HG02852 (cell line): ENCODE data around the gene LPAR3.

Experiments used
- ATAC-seq: cut with Tn5 transposase; IDR thresholded peaks from one replicate; pipeline ENCODE4 v1.9.1; 2021; ENCODE audit warnings: mild to moderate bottlenecking, moderate library complexity; ENCODE audit not compliant: unreplicated experiment

Gene LPAR3

DNA sequence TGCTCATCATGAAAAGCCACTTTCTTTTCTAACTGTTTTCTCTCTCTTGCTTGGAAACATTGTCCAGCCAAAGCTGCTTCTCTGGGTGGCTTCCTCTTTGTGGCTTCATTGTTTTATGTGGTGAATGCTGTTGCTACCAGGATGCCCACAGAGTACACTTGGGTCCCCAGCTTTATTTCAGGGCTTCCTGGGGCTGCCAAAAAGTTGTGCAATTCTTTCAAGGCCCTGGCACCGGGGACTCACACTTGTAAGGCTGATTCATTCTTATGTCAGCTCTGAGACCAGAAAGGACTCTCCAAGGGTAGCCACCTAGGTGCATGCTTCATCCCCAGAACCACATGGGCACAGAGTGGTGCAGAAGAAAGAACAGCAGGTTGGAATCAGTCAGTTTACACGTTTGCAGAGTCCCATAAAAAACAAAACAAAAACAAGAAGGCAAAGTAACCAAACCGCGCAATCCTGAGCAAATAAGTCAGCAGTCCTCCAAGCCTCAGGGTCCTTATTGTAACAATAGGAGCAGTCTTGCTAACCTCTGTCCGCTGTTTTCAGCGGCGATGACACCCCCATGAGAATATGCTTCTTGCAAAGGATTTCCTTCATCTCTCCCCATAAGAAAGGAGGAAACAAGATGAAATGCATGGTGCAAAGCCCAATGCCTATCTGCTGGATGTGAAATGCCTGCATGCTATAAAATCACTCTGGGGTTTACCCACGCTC lies 112.8 kb downstream of the LPAR3 start:
- no peak for ATAC-seq

DNA sequence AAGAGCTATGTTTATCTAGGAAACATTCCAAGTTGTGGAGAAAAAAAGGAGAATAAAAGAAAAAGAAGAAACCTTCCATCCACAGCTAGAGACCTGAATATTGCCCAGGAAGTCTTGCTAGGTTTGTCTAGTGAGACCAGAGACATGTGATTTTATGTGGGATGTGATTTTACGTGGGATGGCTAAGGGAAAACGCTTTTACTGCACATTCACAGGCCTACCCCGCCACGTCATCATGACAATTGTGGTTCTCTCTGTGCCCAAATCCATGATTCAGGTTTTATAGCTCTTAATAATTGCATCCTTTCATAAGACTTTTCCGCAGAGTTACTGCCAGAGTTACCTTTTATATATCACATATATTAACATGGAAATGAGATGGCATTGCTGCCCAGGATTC lies 116.4 kb downstream of the LPAR3 start:
- ATAC-seq: no peak

DNA sequence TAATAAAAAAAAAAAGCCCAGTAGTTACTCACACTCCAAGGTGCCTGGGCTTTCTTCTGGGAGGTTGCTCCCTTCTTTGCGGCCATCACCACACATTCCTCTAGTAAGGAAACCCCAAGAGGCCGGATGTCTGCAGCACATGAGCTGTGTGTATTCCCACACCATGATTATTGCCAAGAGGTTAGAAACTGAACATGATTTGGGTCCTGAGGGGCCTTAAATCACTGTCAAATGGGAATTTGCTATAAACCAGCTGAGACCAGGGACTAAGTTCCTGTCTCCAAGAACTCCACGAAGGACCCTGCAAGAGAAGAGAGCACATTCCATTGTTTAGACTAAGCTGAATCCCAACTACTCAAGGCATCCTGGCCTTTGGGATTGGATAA lies 117.5 kb downstream of the LPAR3 start:
- no peak for ATAC-seq

DNA sequence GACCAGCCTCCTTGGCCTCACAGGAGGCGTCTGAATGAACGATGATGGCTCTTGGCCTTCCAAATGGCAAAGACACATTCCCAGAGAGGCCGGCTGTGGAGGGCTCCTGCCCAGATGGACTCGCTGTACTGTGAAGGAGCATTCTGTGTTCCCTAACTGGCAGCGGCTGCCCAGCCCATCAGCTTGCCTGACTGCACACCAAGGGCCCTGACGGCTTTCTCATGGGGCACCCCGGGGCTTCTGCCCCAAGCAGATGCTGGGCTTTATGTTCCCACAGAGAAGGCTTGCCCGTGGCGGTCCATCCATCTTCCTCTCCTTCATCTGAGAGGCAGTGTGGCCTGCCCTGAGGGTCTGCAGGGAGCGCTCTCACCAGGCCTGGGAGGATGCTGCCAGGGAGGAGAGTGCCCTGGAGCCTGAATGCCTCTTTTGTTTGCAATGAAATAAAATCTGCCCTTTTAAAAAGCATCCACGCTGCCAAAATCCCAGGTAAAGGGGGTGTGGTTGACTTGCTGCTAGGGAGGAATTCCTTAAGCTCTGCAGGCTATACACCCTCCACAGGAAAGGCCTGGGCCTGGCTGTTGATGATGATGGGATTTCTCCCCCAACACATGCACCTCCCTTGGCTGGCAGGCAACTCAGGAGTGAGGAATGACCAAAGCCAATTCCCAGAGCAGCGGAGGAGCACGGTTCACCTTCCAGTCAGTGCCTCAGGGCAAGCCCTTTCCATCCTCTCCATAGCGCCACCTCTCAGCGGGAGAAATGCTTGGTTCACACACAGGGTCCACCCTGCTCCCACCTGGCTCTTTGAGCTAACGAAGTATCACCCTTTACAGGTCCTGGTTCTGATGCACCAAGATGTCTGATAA lies 118.1 kb downstream of the LPAR3 start:
- no peak for ATAC-seq

DNA sequence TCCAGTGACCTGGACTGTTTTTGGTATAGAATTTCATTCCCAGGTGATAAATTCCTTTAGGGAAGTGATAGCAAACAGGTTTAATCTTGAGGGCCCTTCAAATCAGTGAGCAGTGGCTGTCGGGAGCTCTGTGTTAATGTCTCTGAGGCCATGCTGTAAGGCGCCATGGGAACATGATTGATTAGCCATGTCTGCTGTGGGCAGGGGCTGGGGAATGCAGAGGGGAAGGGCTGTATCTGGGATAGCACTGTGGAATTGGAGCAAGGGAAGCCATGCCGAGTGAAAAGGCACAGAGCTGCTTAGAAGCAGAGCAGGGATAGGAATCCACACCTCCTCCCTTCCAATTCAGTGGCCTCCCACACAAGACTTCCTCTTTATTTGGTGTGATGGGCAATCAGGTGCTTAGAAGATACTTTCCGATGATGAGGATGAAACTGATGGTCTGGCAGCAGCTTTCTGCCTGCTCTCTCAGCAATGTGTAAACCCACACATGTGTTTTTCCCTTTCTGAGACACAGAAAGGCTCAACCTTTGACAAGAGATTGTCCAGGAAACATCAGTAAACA lies 119.0 kb downstream of the LPAR3 start:
- ATAC-seq: no peak

DNA sequence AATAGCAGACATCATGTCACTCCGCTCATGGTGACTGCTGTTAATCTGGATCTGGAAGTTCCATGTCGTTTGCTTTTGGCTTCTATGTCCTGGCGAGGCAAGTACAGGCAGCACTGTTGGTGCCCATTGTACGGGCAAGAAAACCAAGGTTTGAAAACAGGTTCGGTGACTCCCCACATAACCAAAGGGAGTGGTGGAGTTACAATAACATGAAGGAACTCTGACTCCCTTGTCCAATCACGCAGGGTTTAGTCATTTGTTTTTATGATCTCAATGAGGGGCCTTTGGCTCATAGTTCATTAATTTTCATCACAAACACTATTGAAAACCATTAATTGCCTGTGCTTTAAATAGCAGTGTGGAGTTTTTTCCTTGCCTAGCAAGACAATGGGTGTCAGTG lies 119.8 kb downstream of the LPAR3 start:
- no peak for ATAC-seq

DNA sequence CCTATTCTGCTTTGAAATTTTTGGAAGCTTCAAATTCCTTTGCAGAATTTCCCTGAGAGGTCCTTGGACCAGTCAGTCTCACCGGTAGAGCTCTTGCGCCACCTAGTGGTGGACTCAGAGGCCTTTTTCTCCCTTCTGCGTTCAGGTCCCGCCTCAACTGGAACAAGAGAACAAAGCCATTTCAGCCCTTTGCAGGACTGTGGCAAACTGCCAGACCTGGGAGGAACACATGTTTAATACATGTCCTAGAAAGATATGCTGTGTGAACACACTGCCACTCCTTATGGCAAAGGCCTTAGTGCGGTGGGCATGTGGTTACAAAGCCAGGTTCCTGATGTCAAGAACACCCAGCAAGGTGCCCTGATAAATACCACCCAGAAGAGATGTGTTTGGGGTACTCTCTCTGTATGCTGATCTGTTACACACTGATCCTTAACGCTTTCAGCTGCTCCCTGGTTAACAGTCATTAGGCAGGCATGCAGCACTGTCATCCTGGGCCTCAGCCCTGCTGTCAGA lies 120.5 kb downstream of the LPAR3 start:
- ATAC-seq: peak; percentile 89

DNA sequence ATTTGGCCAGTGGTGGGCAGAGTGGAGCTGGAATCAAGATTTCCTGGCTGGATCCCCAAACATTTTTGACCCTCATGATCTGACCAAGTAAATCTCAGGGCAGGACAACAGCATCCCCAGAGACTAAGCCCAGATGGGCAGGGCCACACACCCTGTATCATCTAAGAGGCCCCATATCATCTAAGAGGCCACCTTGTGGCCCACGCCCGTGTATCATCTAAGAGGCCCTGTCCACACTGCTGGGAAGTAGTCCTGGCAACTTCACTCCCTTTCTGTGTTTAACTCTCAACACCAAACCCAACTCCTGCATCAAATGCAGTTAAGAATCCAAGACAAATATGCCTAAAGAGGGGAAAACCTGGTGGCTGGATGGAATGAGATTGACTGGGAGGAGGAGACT lies 121.1 kb downstream of the LPAR3 start:
- no peak for ATAC-seq

DNA sequence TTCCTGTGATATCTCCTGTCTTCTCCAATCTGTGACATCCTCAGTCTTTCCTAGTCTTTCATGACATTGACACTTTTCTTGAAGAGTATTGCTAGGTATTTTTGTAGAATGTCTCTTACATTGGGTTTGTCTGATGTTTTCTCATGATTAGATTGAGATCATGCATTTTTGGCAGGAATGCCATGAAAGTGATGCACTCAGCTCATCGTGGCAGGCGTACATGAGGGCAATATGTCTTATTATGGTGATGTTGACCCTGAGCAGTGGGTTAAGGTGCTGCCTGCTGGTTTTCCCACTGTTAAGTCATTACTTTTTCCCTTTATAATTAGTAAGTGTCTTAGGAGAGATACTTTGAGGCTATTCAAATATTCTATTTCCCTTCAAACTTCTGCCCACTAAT lies 122.5 kb downstream of the LPAR3 start:
- ATAC-seq: no peak

DNA sequence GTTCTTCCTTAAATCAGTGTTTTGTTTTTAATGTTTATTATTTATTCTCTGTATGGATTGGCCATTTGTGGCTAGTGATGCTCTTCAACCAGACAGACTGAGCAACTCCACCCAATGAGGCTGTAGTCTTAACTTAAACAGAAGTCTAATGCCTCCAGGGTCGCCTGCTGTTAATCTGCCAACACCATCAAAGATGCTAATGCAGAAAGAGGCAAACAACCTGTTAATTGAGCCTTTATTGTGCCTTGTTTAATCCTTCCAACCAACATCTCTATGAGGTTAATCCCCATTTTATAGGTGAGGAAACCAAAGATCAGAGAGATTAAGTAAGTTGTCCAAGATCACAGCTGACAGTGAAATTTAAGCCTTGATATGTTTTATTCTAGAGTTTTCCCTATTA lies 123.4 kb downstream of the LPAR3 start:
- ATAC-seq: no peak

DNA sequence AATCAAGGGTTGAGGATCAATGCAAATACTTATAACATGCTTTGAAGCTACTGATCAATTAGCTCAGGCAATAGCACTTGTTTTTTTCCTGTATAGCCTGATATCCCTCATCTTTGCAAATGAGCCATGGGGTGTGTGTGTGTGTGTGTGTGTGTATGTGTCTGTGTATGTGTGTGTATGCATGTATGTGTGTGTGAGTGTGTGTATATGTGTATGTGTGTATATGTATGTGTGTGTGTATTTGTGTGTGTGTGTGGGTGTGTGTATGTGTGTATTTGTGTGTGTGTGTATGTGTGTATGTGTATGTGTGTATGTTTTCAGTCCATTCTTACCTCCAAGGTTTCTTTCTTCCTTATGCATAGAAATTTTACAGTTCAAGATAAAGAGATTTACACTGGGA lies 124.4 kb downstream of the LPAR3 start:
- ATAC-seq: no peak

DNA sequence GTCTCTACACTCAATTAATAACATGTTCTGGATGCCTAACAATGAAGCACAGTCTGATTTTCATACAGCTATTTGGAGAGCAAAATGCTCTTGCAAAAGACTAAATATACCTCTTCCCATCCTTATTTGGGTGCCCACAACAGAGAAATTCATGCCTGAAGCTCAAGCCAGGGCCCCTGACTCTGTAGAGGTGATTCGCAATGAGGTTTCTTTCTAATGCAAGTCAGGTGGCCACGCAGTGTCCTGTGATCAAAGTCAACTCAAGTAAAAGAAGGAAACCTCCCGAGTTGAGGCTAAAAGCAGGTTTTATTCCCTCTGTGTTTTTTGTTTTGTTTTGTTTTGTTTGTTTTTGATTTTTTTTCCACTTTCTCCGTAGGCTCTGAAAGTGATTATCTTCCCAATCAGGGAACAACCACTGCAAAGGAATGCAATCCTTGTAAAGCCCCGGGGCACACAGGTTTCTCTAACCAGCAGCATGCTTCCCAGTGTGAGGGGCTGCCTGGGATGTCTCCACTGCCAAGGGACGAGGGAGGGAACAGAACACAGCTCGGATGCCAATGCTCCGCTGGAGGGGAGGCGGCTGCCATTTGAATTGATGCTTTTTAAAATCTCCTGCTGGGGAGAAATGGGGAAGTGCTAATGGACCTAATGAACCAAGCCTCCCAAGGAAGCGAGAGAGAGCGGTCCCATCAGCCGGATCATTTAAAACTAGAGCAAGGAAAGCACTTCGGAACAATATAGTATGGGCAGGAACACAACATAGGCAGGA lies 128.9 kb downstream of the LPAR3 start:
- no peak for ATAC-seq

DNA sequence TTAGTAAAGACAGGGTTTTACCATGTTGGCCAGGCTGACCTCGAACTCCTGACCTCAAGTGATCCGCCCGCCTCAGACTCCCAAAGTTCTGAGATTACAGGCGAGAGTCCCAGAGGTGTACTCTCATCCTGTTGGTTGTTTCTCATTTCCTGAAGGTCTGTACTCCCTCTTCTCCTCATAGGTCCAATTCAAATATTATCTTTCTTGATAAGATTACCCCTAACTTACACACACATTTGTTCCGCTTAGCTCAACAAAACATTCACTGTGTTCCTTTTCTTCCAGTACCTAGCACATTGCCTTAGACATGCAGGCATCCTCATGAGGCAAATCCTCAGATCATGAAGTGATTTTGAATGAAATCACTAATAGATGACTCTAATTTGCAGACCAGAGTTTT lies 130.3 kb downstream of the LPAR3 start:
- no peak for ATAC-seq
